H1 (cell line): ENCODE measurements around the gene ZNF292. TPM values are rescaled to one million over a fixed set of nuclear protein-coding genes. Genes with fewer than 3 reads are reported as not detected.

Experiments
- CEBPB ChIP-seq: IDR thresholded peaks from 2 replicates; pipeline ENCODE4 v1.6.1; 2012; ENCODE audit warnings: low read depth, low read length
- CHD7 ChIP-seq: fragments of 300-600 bp; sonication (generic); IDR thresholded peaks from 2 replicates; pipeline ENCODE4 v1.7.1; 2012; ENCODE audit warnings: low read length, moderate library complexity, mild to moderate bottlenecking, inconsistent platforms; ENCODE audit not compliant: insufficient replicate concordance
- FOSL1 ChIP-seq: IDR thresholded peaks from 2 replicates; pipeline ENCODE4 v1.6.1; 2011; ENCODE audit warnings: mild to moderate bottlenecking, low read depth, low read length, moderate library complexity; ENCODE audit not compliant: insufficient read depth
- GABPA ChIP-seq: IDR thresholded peaks from 2 replicates; pipeline ENCODE4 v1.6.1; 2011; ENCODE audit warnings: mild to moderate bottlenecking, low read length, moderate library complexity, borderline replicate concordance; ENCODE audit not compliant: insufficient read depth
- TBP ChIP-seq: IDR thresholded peaks from 2 replicates; pipeline ENCODE4 v1.6.1; 2011; ENCODE audit warnings: low read depth, low read length, improper control_type of control experiment
- TCF12 ChIP-seq: IDR thresholded peaks from 2 replicates; pipeline ENCODE4 v1.6.1; 2011; ENCODE audit warnings: low read depth, mild to moderate bottlenecking, low read length
- USF2 ChIP-seq: IDR thresholded peaks from 2 replicates; pipeline ENCODE4 v1.6.1; 2011; ENCODE audit warnings: low read length, improper control_type of control experiment
- polyA plus RNA-seq, 7 experiments: library from polyadenylated mRNA; depleted of rRNA in 3 of 7; stranded (reverse) in 5 of 7; unstranded in 2 of 7; fragments of >200 nt in 5 of 7; fragments of 200-250 nt in 2 of 7; gene quantifications; 1 replicate in 5 of 7; 2 replicates in 1 of 7; 4 replicates in 1 of 7; pipeline versions ENCODE4 v1.2.1 to v1.2.3, GENCODE V29; 2011 to 2013; ENCODE audit warnings: missing spikeins in 2 of 7, mixed read lengths in 2 of 7
- total RNA-seq: library from RNA; stranded (reverse); fragmentation: NEBNext Ultra II Directional; extraction: Animal tissue kit (Norgen Biotek cat#: 25700); gene quantifications from 2 replicates; pipeline ENCODE4 v1.2.1, GENCODE V29; 2021

ZNF292 gene
- total and polyA plus RNA-seq, 2 of the 8 experiments (the other 6 are each of a cell fraction or from before 2014, with no cell fraction given), result 6.8 to 44.2 TPM

- TF ChIP-seq CHD7 (no peak), GABPA (no peak), FOSL1 (no peak), TBP (no peak), TCF12 (no peak), USF2 (no peak), CEBPB (no peak)
- TF ChIP-seq, all 59 proteins: peak for 0
Measured at GRCh38 chr6:87174078-87174579, 18.8 kb downstream of the ZNF292 start (continued).
